NCI-H1092 treated with DMSO at 0.1 percent for 48 hours (cell line): ENCODE results near the gene CPNE9.

Source experiments
- DNase-seq: peaks from one replicate; lab custom pipeline; 2025; lab: John Stamatoyannopoulos, UW

CPNE9 gene

DNA sequence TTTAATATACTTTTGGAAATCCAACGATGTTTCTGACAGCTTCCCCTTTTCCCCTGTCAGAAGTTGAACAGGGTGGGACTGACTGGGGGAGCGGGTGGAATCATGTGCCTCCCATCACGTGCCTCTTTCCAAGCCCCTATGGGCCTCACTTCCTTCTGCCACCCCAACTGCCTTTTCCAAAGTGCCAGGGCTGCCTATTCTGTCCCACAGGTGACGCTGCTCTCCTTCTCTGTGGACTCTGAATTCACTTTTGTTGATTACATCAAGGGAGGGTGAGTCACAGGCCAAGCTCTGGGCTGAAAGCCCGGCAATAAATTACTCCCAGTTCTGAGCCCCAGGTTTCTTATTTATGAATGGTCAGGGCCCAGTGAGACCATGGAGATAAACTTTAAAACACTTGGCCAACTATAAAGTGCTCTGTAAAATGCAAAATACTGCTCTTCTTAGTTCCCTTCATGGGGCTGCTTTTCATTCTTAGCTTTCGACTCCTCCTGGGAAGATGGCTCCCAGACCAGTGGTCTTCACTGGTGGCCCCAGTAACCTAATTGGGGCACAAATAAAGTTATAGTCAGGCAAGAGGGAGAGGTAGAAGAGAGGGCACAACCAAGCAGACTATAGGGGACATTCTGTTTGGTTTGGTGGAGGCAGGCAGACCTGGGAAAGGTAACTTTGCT, 12.3 kb downstream of the CPNE9 start:
- DNase-seq: no peak

DNA sequence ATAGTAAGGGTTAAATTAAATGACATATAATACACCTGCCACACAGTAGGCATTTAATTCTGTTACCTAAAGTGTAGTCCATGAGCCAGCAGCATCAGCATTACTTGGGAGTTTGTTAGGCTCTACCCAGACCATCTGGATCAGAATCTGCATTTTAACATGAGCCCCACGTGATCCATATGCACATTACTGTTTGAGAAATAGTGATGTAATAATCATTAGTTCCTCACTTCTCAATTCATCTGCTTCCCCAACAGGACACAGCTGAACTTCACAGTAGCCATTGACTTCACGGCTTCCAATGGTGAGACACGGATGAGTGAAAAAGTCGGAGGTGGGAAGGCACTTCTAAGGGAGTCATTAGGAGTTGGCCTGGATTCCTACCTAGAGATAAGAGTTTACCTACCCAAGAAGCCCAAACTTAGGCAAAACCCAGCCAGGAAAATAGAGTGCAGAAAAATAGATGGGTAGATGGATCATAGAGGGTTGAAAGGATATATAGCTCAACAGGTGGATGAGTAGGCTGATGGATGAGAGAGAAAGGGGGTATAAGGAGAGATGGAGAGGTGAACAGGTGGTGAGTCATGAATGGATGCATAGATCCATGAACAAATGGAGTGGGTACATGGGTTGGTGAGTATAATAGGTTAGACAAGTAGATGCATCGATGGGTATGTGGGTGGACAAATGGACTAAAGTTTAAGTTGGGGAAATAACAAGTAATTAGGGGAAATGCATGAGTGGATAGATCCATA, 13.3 kb downstream of the CPNE9 start:
- no peak for DNase-seq

DNA sequence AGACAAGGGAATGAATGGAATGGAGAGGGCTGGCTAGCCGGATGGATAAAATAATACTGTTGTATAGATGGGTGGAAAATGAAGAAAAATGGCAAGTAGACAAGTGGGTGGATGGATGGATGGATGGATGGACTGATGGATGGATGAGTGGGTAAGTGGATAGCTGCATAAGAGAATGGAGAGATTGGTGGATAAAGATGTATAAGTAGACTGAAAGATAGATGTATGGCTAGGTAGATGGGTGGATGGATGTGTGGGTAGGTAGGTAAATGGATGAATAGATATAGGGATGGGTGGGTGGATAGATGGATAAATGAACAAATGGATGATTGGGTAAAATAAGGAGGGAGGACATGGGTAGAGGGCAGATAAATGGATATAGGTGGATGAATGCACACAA, 13.9 kb downstream of the CPNE9 start:
- no peak for DNase-seq

DNA sequence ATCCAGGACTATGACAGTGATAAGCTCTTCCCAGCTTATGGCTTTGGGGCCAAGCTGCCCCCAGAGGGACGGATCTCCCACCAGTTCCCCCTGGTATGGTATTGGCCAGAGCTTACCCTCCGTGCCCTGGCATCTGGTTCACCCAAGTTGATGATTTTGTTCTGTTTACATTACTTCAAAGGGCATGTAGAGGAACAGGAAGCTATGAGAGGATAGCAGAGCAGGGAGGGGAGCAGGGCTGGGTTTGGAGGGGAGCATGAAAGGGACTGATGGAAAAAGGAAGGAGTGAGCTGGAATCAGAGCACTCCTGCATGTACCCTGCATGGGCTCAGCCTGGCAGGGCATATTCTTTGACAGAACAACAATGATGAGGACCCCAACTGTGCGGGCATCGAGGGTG, 14.5 kb downstream of the CPNE9 start:
- DNase-seq: no peak

DNA sequence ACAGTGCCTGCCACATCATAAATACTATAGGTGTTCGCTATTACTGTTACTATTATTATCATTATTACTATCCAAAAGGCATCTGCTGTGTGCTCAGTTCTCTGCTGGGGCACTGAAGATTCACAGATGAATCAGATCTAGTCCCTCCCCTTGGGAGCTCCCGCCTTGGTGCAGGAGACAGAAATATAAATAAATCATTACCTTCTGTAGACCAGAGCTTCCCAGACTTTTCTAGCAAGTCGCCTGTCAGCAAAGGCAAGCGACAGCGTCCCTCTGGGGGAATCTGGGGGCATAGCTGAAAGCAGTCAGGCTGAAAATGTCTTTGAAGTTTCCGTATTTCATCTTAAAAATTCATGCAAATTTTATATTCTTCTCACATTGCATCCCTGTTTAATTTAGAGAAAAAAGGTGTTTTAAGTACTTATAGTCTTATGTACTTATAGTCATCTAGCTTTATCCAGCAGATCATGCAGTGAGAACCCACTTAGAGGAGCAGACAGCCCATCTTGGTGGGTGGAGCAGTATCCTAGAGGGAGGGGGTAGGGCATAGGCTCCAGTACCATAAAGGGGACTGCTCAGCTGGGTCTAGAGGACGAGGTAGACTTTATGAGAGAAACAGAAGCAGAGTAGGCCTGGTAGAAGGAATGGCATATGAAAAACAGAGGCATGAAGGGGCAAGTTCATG, 17.5 kb downstream of the CPNE9 start:
- DNase-seq: no peak

DNA sequence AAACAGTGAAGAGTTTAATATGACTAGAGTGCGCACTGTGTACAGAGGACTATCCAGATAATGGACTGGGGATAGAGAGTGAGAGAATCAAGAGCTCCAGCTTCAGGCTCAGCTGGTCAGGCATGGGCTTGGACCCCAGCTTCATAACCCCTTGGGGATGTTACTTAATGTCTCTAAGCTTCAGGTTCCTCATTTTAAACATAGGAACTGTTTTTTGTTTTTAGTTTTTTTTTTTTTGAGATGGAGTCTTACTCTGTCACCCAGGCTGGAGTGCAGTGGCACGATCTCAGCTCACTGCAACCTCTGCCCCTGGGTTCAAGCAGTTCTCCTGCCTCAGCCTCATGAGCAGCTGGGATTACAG, 18.0 kb downstream of the CPNE9 start:
- DNase-seq: no peak

DNA sequence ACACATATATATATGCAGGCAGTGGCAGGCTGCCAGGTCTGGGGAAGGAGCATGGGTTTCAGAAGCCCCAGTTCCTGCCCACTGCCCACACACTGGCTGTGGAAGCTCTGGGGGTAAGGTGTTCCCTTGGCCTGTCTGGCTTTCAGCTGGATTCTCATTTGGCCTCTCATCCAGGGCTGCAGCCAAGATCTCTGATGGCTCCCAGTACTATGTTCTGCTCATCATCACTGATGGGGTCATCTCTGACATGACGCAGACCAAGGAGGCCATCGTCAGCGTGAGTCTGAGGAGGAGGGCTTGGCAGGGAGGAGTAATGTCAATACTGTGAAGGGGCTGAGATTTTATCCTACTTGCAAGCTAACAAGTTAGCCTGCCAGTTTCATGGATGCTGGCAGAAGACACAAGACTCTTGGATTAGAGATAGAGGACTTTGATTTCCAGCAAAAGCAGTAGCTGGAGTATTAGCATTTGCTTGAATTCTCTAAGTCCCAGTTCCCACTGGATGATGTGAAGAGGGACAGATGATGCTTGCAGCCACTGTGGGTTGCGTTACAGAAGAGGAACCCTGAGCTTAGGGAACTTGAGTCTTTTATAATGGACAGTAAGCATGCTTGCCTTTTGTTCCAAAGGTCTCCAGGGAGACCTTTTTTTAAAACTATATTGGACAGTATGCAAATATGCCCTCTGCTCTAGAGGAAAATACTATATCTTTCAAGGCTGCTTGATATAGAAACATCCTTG, 22.3 kb downstream of the CPNE9 start:
- DNase-seq: no peak

DNA sequence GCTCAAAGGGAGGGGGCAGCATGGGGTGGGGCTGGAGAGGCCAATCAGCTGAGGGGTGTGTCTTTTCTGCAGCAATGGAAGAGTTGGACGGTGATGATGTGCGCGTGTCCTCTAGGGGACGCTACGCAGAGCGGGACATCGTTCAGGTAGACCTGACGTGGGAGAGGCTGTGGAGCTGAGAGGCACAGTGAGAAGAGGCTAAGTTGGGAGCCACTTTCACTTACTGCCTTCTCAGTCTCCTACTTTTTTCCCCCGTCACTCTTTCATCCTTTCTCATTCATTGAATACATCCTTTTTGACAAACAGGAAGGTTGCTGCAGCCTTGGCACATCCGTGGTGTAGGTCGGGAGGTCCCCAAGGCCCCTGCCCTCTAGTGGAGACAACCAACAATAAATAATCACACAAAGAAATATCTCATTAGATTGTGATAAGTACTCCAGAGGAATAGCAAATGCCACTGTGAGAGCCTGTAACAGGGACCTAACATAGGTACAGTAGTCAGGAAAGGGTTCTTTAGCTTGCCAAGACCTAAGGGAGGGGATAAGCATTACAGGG, 23.5 kb downstream of the CPNE9 start:
- DNase-seq: no peak

DNA sequence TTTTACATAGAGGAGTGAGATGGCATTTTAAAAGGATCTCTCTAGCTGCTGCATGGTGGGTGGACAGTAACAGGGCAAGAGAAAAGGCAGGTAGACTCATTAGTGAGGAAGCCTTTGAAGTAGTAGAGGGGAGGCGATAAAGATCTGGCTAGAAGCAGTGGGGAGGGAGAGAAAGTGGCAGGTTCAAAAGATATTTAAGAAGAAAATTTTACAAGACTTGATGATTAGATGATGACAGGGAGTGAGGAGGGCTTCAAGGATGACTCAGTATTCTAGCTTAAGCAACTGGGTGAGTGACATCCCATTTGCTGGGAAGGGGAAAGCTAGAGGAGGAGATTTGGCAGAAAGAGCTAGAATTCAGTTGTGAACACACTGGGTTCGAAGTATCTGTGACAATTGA, 24.1 kb downstream of the CPNE9 start:
- no peak for DNase-seq

DNA sequence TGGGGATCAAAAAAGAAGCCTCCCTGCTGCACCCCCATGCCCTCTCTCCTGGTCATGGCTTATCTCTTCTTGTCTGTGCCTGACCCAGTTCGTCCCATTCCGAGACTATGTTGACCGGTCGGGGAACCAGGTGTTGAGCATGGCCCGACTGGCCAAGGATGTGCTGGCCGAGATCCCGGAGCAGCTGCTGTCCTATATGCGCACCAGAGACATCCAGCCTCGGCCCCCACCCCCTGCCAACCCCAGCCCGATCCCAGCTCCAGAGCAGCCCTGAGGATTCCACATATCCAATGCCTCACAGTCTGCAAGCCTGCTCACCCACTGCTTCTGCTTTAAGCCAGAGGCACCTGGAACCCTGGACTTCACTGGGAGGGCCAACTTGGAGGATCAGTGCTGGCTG, 25.8 kb downstream of the CPNE9 start:
- DNase-seq: no peak

DNA sequence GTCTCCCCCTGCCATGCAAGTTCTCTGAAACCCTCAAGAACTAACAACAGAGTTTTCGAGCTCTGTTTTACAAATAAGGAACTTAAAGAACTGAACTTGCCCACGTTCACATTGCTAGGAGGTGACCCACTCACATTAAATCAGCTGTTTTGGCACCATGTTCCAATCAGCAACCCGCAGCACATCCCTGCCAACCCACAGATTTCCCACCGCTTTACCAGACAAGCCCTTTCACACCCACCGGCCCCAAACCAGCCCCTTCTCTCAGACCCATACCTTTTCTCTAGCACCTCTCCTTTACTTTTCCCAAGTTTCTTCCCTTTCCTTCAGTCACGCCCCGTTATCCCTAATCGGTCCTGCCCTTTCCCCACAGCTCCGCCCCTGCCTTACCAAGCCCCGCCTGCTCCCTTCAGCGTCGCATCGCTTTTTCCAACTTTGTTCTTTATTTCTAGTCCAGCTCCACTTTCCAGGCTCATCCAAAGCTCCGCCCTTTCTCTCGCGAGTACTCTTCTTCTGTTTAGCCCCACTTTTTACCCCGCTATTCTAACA, 27.1 kb downstream of the CPNE9 start:
- DNase-seq: no peak

DNA sequence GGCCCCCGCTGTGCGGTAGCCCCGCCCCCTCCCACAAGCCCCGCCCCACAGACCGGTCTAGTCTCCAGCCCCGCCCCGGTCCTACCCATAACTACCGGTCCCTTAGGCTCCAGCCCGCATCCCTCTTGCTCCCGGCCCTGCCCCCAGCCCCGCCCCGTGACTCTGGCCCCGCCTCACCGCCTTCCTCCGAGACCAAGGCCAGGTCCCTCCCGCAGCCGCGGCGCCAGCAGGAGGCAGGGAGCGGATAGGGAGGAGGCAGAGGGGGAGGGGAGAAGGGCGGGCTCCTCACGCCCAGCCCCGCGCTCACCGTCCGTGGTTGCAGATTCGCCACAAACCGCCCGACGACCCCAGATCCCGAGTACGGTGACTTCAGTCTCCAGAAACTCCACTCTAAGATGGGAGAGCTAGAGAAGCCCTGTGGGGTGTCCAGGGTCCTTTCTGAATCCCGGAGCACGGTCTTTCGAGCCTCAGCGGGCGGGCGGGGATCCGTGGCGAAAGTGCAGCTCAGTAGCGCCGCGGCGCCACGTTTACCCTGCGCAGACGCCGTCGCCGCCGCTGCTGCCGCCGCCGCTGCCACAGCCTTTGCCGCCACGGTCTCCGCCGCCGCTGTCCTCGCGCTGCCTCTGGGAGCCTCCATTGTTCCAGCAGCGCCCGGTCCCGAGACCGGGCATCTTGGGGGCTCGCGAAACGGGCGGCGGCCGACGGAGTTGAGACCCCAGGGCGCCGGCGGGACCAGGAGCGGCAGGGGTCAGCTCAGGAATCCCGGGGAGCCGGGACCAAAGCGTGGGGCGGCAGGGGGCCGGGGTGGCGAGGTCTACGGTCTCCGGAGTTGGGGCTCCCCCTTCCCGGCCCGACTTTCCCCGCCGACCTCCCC, 27.8 kb downstream of the CPNE9 start, which contains the start of gene BRPF1:
BRPF1 (plus strand) TSS at position 530 of the 874 bp plus-strand sequence. CDS start 2,406 bp downstream, outside the sequence.
- DNase-seq: peak; percentile 93

DNA sequence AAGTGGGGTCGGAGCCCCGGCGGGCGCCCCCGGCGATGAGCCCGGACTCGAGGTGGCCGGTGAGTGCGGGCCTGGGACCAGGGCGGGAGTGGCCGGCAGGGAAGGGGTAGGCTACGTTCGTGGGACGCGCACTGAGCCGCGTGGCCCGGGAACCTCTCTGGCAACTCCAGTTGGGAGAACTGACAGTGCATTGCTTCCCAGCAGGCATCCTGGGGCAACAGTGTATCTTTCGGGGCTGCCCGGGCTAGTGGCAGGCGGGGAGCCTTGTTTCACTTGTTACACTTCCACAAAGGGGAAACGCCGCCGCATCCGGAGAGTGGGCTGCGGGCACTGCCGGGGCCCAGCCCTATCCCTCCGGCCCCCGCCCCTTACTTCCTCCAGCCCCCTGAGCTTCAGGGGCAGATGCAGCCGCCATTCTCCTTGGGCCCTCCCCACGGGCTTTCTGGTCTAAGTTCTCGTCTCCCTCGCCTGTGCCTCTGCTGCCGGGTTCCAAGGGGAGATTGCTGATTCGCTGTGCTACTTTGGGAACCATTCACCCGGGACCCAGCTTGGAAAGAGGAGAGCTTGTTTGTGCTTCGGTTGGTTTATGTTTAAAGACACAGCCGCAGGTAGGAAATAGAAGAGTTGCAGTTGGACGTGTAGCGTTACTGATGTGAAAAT, 28.6 kb downstream of the CPNE9 start:
- DNase-seq: no peak

DNA sequence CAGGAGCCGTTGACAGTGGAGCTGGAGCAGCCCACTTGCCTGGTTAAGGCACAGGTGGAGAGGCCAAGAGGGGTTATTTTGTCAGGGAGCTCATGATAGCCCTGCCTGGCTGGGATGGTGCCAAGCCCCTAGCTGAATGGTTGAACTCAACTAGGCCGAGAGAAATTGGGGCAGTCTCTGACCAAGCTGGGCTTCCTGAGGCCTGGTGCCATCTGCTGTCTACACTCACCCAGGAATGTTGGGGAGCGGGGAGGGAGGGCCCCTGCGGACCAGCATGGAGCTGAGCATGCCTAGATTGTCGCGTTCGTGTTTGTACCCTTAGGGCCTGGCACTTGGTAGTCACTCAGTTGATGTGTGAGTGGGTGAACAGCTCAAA, 29.1 kb downstream of the CPNE9 start:
- no peak for DNase-seq

DNA sequence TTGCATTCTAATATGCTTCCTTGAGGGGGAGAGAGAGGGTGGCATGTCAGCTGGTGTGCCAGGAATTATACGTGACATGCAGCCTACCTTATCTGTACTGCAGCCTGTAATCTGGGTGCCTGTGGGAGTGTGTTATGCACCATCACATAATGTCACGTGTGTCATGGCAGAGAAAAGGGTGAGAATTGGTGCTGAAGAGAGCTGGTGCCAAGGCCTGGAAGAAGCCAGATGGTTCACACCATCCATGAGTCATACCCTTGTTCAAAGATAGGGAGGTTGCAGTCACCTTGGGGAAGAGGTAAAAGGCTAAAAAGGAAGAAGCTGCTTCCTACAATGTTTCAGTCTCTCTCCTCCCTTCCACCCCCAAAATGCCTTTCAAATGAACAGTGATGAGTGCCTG, 33.2 kb downstream of the CPNE9 start:
- no peak for DNase-seq

DNA sequence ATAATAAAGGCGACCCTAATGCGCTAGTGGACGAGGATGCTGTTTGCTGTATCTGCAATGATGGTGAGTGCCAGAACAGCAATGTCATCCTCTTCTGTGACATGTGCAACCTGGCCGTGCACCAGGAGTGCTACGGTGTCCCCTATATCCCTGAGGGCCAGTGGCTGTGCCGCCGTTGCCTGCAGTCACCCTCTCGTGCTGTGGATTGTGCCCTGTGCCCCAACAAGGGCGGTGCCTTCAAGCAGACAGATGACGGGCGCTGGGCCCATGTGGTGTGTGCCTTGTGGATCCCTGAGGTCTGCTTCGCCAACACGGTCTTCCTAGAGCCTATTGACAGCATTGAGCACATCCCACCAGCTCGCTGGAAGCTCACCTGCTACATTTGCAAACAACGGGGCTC, 35.5 kb downstream of the CPNE9 start:
- DNase-seq: no peak

DNA sequence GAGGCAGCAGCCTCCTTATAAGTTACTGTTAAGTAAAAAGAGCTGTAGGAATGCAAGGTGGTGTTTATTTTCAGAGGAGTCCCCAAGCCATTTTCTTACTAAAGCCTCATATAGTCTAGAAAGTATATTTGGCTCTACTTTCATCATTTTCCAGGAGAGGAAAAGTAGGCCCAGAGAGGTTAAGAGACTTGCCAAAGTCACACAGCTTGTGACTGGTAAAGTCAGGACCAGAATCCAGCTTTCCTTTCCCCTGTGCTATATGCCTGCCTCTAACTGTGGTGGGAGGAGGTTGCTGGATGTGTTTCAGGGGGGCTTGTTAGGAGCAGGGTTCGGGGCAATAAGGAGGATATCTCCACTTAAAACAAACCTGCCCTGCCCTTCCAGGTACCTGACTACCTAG, 38.9 kb downstream of the CPNE9 start:
- DNase-seq: no peak

DNA sequence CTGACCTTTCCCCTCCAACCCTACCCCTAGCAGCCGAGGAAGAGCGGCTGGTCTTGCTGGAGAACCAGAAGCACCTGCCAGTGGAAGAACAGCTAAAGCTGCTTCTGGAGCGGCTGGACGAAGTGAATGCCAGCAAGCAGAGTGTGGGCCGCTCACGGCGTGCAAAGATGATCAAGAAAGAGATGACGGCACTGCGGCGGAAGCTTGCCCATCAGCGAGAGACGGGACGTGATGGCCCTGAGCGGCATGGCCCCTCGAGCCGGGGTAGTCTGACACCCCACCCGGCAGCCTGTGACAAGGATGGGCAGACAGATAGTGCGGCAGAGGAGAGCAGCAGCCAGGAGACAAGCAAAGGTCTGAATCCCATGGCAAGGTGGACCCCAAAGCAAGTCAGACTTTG, 39.9 kb downstream of the CPNE9 start:
- no peak for DNase-seq

DNA sequence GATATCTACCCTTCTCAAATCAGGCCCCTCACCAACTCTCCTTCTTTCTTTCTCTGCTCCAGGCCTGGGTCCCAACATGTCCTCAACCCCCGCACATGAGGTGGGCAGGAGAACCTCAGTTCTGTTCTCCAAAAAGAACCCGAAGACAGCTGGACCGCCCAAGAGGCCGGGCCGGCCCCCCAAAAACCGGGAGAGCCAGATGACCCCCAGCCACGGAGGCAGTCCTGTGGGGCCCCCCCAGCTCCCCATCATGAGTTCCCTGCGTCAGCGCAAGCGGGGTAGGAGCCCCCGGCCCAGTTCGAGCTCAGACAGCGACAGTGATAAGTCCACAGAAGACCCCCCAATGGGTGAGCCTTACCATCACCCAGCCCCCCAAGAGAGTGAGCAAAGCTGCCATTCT, 40.5 kb downstream of the CPNE9 start:
- DNase-seq: no peak

DNA sequence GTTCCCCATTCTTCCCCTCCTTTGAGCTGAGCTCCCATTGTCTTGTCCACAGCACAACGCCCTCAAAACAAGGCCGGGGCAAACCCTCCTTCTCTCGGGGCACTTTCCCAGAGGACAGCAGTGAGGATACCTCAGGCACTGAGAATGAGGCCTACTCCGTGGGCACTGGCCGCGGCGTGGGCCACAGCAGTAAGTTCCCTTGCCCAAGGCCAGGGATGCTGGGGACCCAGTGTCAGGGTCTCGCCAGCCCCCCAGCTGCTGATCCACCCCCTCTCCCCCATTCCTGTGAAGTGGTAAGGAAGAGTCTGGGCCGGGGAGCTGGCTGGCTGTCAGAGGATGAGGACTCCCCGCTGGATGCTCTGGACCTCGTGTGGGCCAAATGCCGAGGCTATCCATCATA, 41.9 kb downstream of the CPNE9 start:
- no peak for DNase-seq
